PC-9 (cell line): ENCODE measurements around the gene RTP2.

Experiments
- EZH2 ChIP-seq: fragments of 200-600 bp; sonication (generic); IDR thresholded peaks from 2 replicates; pipeline ENCODE4 v1.8.0; 2017; ENCODE audit warnings: antibody characterized with exemption, low read depth
- TF ChIP-seq, protein P1 (sequence below): fragments of 200-600 bp; sonication (generic); conservative IDR thresholded peaks from 2 replicates; pipeline ENCODE4 v1.6.1; 2017; ENCODE audit warnings: mixed run types, antibody characterized with exemption, mild to moderate bottlenecking, moderate library complexity

DNA sequence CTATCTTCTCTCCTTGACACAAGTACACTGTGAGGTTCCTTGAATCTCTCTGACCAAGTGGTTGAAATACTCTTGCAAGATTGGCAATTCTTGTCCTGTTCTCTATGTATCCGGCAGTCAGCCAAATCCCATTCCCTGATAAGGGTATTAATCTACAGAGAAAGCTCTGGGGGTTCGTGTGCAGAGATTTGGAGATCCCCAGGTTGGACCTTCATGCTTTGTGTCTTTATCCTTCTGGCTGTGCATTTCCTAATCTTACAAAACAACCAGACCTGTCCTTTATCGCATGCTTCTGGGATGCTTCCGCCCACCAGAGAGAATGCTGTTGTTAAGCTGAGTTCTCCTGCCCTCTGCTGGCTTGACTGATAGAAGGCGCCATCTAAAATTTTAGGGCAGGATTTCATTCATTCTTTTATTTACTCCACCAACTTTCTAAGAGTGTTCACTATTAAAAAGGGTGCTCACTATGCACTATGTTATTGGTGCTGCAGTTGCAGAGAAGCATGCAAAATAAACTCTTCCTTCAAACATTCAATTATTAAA lies 23.6 kb downstream of the RTP2 start:
- TF ChIP-seq, protein P1, sequence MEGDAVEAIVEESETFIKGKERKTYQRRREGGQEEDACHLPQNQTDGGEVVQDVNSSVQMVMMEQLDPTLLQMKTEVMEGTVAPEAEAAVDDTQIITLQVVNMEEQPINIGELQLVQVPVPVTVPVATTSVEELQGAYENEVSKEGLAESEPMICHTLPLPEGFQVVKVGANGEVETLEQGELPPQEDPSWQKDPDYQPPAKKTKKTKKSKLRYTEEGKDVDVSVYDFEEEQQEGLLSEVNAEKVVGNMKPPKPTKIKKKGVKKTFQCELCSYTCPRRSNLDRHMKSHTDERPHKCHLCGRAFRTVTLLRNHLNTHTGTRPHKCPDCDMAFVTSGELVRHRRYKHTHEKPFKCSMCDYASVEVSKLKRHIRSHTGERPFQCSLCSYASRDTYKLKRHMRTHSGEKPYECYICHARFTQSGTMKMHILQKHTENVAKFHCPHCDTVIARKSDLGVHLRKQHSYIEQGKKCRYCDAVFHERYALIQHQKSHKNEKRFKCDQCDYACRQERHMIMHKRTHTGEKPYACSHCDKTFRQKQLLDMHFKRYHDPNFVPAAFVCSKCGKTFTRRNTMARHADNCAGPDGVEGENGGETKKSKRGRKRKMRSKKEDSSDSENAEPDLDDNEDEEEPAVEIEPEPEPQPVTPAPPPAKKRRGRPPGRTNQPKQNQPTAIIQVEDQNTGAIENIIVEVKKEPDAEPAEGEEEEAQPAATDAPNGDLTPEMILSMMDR, result peak; percentile 69
- TF ChIP-seq EZH2, result no peak
